ENCODE results near the gene TGFB1. TPM values are rescaled to one million over a fixed set of nuclear protein-coding genes. Genes with fewer than 3 reads are reported as not detected.

Gene TGFB1
- total RNA-seq, 1 experiment from 2014 or later: 54.6 TPM

DNA sequence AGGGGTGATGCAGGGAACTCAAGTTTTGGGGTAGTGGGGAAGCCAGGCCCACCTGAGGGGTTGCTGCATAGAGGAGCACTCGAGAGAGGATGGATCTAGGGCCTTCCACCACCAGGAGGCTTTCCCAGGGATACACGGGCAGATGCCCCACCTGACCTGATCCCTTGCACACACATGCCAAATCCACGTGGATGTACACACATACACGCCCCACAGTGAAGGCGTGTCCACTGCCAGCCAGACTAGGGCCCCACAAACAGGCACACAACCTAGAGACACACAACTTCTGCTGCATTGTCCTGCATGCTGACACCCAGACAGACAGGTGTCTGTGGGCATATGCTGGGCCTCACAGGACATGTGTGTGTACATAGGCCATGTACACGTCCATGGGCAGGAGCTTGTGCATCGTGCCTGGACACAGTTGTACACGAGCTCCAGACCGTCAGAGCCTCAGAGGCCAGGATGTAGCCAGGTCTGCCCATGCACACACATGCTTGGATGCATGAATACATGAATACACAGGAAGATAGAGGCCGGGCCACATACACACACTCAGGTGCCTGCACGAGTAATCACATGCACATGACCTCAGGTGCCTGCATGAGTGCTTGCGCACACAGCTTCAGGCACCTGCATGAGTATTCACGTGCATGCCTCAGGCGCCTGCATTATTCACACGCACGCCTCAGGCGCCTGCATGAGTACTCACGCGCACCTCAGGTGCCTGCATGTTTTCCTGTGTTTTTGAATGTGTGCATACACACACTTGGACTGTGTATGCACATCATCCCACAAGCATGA, 34.8 kb downstream of the TGFB1 start (continued):
- TF ChIP-seq SRF (IDR thresholded peaks at IDR 0.05; ENCODE audit: low read depth) (no peak), ZNF274 (IDR thresholded peaks at IDR 0.05; ENCODE audit: low read depth, low read length) (no peak), EZH2phosphoT487 (IDR thresholded peaks at IDR 0.05; ENCODE audit: borderline replicate concordance) (no peak), EGR1 (IDR thresholded peaks at IDR 0.05; ENCODE audit: low read depth) (no peak)
- TF ChIP-seq, protein P1, sequence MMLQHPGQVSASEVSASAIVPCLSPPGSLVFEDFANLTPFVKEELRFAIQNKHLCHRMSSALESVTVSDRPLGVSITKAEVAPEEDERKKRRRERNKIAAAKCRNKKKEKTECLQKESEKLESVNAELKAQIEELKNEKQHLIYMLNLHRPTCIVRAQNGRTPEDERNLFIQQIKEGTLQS (IDR thresholded peaks at IDR 0.05): no peak

DNA sequence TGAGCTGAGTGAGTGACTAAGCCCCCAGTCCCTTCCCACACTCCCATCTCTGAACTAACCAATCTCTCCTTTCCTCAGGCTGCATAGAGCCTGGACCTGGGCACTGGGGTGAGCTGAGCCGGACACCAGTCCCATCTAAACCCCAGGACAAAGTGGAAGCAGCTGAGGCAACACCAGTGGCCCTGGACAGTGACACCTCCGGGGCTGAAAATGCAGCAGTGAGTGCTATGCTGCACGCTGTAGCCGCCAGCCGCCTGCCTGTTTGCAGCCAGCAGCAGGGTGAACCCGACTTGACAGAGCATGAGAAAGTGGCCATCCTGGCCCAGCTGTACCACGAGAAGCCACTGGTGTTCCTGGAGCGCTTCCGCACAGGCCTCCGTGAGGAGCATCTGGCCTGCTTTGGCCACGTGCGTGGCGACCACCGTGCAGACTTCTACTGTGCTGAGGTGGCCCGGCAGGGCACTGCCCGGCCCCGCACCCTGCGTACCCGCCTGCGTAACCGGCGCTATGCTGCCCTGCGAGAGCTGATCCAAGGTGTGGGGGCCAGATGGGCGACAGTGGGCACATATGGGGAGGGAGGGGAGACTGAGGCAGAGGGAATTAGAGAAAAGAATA, 37.3 kb downstream of the TGFB1 start:
- DNase-seq (ENCODE audit: low read depth, low spot score) (no peak), ATAC-seq (no peak)
- Histone ChIP-seq H3K79me2 (ENCODE audit: insufficient read depth, low read length) (peaks cover 22% of the 10 kb centered on the region), H3K4me1 (ENCODE audit: control insufficient read depth in 1 of 2, insufficient read depth in 2 of 2, low read length in 2 of 2) (peaks cover 3 to 4% of the 10 kb centered on the region in 2 experiments; a peak in 3 of 4 replicates), H3K36me3 (ENCODE audit: control insufficient read depth in 1 of 2, insufficient read depth in 2 of 2, low read length in 2 of 2) (peaks cover 4 to 33% of the 10 kb centered on the region in 2 experiments; a peak in 3 of 4 replicates), H3K9me3 (ENCODE audit: control insufficient read depth in 1 of 2, insufficient read depth in 1 of 2, low read depth in 1 of 2, low read length in 2 of 2) (no peaks in the 10 kb centered on the region), H2AFZ (ENCODE audit: low read depth, low read length, poor library complexity, severe bottlenecking) (no peak overlapping the region), H3K4me2 (ENCODE audit: low read length) (no peak overlapping the region), H3K9me2 (ENCODE audit: insufficient read depth) (no peaks in the 10 kb centered on the region), H3K4me3 (replicated peaks in 1 of 2; ENCODE audit: low read depth in 1 of 2, low read length in 2 of 2) (no peak overlapping the region), H4K20me1 (ENCODE audit: insufficient read depth) (no peaks in the 10 kb centered on the region), H3K9ac (ENCODE audit: low read length) (no peak overlapping the region), H3K27ac (ENCODE audit: low read depth, low read length) (no peak overlapping the region), H3K27me3 (ENCODE audit: insufficient read depth, low read length) (no peaks in the 10 kb centered on the region)
- no TSS peak for BruUV-seq (replicated peaks)
- ChIA-PET CTCF (no interaction called here), POLR2A (no interaction called here), RAD21 (ENCODE audit: low non-redundant PET in 1 of 2, low total read pairs in 2 of 2, uncharacterized antibody in 2 of 2, unreplicated experiment in 2 of 2) (no interaction called here)
- no peak for TF ChIP-seq POLR2AphosphoS5 (IDR thresholded peaks at IDR 0.05; ENCODE audit: low read depth, low read length)
- no peak for TF ChIP-seq YY1 (IDR thresholded peaks at IDR 0.05; ENCODE audit: extremely low read depth, insufficient replicate concordance, low read depth, low read length)
- TF ChIP-seq, protein P2, sequence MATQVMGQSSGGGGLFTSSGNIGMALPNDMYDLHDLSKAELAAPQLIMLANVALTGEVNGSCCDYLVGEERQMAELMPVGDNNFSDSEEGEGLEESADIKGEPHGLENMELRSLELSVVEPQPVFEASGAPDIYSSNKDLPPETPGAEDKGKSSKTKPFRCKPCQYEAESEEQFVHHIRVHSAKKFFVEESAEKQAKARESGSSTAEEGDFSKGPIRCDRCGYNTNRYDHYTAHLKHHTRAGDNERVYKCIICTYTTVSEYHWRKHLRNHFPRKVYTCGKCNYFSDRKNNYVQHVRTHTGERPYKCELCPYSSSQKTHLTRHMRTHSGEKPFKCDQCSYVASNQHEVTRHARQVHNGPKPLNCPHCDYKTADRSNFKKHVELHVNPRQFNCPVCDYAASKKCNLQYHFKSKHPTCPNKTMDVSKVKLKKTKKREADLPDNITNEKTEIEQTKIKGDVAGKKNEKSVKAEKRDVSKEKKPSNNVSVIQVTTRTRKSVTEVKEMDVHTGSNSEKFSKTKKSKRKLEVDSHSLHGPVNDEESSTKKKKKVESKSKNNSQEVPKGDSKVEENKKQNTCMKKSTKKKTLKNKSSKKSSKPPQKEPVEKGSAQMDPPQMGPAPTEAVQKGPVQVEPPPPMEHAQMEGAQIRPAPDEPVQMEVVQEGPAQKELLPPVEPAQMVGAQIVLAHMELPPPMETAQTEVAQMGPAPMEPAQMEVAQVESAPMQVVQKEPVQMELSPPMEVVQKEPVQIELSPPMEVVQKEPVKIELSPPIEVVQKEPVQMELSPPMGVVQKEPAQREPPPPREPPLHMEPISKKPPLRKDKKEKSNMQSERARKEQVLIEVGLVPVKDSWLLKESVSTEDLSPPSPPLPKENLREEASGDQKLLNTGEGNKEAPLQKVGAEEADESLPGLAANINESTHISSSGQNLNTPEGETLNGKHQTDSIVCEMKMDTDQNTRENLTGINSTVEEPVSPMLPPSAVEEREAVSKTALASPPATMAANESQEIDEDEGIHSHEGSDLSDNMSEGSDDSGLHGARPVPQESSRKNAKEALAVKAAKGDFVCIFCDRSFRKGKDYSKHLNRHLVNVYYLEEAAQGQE (IDR thresholded peaks at IDR 0.05; ENCODE audit: low read depth): no peak
- no peak for TF ChIP-seq ZNF274 (IDR thresholded peaks at IDR 0.05; ENCODE audit: low read depth, low read length)
- no peak for TF ChIP-seq POLR2A (IDR thresholded peaks at IDR 0.05; ENCODE audit: borderline replicate concordance, extremely low read depth, insufficient read depth, insufficient read length)
- TF ChIP-seq, protein P1 (IDR thresholded peaks at IDR 0.05): no peak
- TF ChIP-seq RAD21 (IDR thresholded peaks at IDR 0.05; ENCODE audit: low read depth): no peak
- no peak for TF ChIP-seq JUND (IDR thresholded peaks at IDR 0.05)
- no peak for TF ChIP-seq ELF1 (IDR thresholded peaks at IDR 0.05; ENCODE audit: borderline replicate concordance, low read depth)
- no peak for TF ChIP-seq EZH2phosphoT487 (IDR thresholded peaks at IDR 0.05; ENCODE audit: borderline replicate concordance)
- intact Hi-C loops (cut with micrococcal nuclease): no loop called here
